Testis (tissue), 3 donors: ENCODE data around the gene KIF6. TPM values are rescaled to one million over a fixed set of nuclear protein-coding genes. Genes with fewer than 3 reads are reported as not detected.

Source experiments
- DNase-seq: peaks from one replicate; pipeline ENCODE4 v3.0.0-alpha.2; 2019
- H3K27ac ChIP-seq, 2 donors: fragments of 200-600 bp; sonication (generic); one replicate each; pipeline ENCODE4 v1.5.1; 2019
- H3K27me3 ChIP-seq: fragments of 200-600 bp; sonication (generic); one replicate; pipeline ENCODE4 v1.5.1; 2019
- H3K36me3 ChIP-seq: fragments of 200-600 bp; sonication (generic); one replicate; pipeline ENCODE4 v1.5.1; 2017; ENCODE audit warnings: low read depth; ENCODE audit errors: missing control alignments
- H3K4me1 ChIP-seq: fragments of 200-600 bp; sonication (generic); one replicate; pipeline ENCODE4 v1.5.1; 2019
- H3K4me3 ChIP-seq, 2 donors: fragments of 200-600 bp; sonication (generic); one replicate each; pipeline ENCODE4 v1.5.1; 2017 to 2019
- H3K9me3 ChIP-seq: fragments of 200-600 bp; sonication (generic); one replicate; pipeline ENCODE4 v1.5.1; 2017
- POLR2A ChIP-seq: fragments of 450-650 bp; IDR thresholded peaks from one replicate; pipeline ENCODE4 v1.6.1; 2017; ENCODE audit warnings: antibody characterized with exemption, mild to moderate bottlenecking, moderate library complexity
- WGBS, 2 donors: methylation state at CpG; one replicate each; pipeline ENCODE4 v1.1.5; 2018; 5-methylcytosine and 5-hydroxymethylcytosine counted together
- intact Hi-C: fragments of 100-400 bp; cut with DNase I; formaldehyde crosslinking; loops from one replicate; pipeline ENCODE4 v1.15.1; 2023; ENCODE audit warnings: low total_unique reads
- polyA plus RNA-seq: library from polyadenylated mRNA; stranded (reverse); fragments of 350-450 nt; fragmentation: Illumina TruSeq; extraction: RNeasy Lipid Tissue Mini Kit (QIAGEN cat#74804); gene quantifications from one replicate; pipeline ENCODE4 v1.2.3, GENCODE V29; 2014; ENCODE audit warnings: low read depth, low replicate concordance; ENCODE audit not compliant: insufficient read depth
- total RNA-seq, 2 donors: library from RNA; depleted of rRNA; stranded (reverse); fragments of >200 nt; gene quantifications; one replicate each; pipeline ENCODE4 v1.2.3, GENCODE V29; 2016
- TF ChIP-seq, protein P1 (sequence below), 3 experiments: fragments of 450-650 bp in 2 of 3; fragments of 200-600 bp in 1 of 3; sonication (generic) in 1 of 3; IDR thresholded peaks; one replicate each; pipeline ENCODE4 v1.5.1; 2016 to 2019; ENCODE audit warnings: antibody characterized with exemption in 3 of 3, mild to moderate bottlenecking in 2 of 3, moderate library complexity in 1 of 3

Gene KIF6
- total and polyA plus RNA-seq, 3 donors from 2014 or later = 4.2 to 12.0 (median 6.3) TPM

DNA sequence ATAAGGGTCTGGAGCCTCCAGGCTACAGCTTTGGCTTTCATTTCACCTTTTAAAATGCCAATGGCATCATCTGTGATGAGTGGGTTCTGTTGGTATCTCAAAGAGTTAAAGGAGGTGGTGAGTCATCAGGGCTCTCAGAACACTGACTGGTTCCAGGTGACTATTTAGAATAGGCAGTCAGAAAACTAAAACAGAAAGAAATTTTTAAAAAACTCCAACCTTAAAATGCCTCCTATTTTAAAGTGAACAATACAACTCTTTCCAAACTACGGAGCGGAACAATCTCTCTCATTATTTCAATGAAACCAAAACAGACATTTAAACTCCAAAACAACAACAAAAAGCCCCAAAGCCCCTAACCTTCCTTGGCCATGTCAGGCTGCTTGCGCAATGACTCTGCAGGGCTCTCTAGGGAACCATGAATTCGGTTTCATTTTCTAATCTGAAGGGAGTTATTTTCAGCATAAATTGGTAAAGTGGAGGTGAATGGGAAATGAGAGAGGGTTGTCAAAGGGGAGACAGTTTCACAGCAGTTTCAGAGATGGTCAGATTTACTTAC is 194.9 kb downstream of the KIF6 start:
- Histone ChIP-seq H3K27ac (no peak overlapping the region), H3K4me1 (no peaks in the 10 kb centered on the region), H3K4me3 (no peak overlapping the region), H3K9me3 (no peaks in the 10 kb centered on the region), H3K36me3 (no peaks in the 10 kb centered on the region), H3K27me3 (no peaks in the 10 kb centered on the region)
- TF ChIP-seq POLR2A = no peak
- TF ChIP-seq, protein P1, sequence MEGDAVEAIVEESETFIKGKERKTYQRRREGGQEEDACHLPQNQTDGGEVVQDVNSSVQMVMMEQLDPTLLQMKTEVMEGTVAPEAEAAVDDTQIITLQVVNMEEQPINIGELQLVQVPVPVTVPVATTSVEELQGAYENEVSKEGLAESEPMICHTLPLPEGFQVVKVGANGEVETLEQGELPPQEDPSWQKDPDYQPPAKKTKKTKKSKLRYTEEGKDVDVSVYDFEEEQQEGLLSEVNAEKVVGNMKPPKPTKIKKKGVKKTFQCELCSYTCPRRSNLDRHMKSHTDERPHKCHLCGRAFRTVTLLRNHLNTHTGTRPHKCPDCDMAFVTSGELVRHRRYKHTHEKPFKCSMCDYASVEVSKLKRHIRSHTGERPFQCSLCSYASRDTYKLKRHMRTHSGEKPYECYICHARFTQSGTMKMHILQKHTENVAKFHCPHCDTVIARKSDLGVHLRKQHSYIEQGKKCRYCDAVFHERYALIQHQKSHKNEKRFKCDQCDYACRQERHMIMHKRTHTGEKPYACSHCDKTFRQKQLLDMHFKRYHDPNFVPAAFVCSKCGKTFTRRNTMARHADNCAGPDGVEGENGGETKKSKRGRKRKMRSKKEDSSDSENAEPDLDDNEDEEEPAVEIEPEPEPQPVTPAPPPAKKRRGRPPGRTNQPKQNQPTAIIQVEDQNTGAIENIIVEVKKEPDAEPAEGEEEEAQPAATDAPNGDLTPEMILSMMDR (IDR thresholded peaks at IDR 0.05) = no peak
- no peak for DNase-seq
- WGBS, 2 donors = 38 to 72% methylated on average over 4 of the region's 4 CpGs
- intact Hi-C loops = no loop called here

DNA sequence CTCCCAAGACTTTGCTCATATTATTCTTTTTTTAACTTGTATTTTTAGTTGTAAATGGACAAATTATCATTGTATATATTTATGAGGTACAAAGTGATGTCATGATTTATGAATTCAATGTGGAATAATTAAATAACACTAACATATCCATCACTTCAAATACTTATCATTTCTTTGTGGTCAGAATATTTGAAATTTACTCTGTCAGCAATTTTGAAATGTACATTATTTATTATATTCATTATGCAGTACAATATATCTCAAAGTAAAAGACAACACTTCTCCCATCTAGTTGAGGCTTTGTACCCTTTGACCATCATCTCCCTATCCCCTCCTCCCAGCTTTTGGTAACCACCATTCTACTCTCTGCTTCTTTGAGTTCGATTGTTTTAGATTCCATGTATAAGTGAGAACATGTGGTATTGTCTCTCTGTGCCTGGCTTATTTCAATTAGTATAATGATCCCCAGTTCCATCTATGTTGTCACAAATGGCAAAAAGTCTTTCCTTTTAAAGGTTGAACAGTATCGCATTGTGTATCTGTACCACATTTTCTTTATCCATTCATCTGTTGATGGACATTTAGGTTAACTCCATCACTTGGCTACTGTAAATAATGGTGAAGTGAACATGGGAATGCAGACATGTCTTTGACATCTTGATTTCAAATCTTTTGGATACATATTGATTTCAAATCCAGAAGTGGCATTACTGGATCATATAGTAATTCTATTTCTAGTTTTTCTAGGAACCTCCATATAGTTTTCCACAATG is 197.2 kb downstream of the KIF6 start:
- H3K9me3 ChIP-seq = no peaks in the 10 kb centered on the region
- H3K4me1 ChIP-seq = no peaks in the 10 kb centered on the region
- DNase-seq = no peak
- TF ChIP-seq POLR2A = no peak
- TF ChIP-seq, protein P1 (IDR thresholded peaks at IDR 0.05) = no peak
- intact Hi-C loops = no loop called here
- WGBS, 2 donors = 89 to 91% methylated on average over 2 of the region's 2 CpGs
- H3K4me3 ChIP-seq = no peak overlapping the region
- H3K27ac ChIP-seq = no peak overlapping the region
- H3K27me3 ChIP-seq = no peaks in the 10 kb centered on the region
- no peaks in the 10 kb centered on the region for H3K36me3 ChIP-seq

DNA sequence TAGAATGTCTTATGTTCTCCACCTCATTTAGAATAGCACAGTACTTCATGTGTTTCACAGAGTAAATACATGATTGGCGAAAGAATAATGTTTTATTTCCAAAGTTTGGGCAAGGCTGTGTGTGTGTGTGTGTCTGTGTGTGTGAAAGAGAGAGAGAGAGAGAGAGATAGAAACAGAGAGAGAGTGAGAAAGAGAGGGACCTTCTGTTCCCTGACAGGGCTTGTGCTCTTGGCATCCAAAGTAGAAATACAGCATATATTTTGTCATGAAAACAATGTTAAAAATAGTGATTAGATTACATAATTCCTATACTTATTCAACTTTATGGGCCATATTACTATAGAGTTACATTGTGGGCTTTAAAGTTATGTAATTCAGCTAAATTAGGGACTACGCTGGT is 201.2 kb downstream of the KIF6 start:
- no peaks in the 10 kb centered on the region for H3K9me3 ChIP-seq
- no peak overlapping the region for H3K27ac ChIP-seq
- no peaks in the 10 kb centered on the region for H3K4me1 ChIP-seq
- TF ChIP-seq, protein P1 (IDR thresholded peaks at IDR 0.05) = no peak
- TF ChIP-seq POLR2A = no peak
- WGBS, 2 donors = 67% methylated on average over 2 of the region's 2 CpGs
- DNase-seq = no peak
- intact Hi-C loops = no loop called here
- H3K36me3 ChIP-seq = no peaks in the 10 kb centered on the region
- H3K4me3 ChIP-seq = no peak overlapping the region
- no peaks in the 10 kb centered on the region for H3K27me3 ChIP-seq

DNA sequence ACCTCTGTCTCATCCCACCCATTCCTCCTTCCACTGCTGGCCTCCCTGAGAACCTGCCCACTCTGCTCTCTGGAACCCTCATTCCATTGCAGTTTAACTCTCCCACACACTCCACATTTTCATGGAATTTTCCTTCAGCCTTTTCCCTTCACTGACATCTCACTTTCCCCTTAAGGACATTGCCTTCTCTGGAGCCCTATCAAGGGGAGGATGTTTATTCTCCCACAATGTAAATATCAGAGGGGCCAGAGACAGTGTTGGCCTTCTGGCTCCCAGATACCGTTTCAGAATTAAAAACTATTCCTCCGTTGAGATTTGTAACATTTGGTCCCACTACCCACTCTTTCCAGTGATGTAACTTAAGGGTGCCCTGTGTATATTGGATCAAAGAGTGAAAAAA is 203.2 kb downstream of the KIF6 start:
- no peak overlapping the region for H3K27ac ChIP-seq
- DNase-seq = no peak

More for the DNA sequence above, 203.2 kb downstream of the KIF6 start:
- no peaks in the 10 kb centered on the region for H3K4me1 ChIP-seq
- no peaks in the 10 kb centered on the region for H3K27me3 ChIP-seq
- no peaks in the 10 kb centered on the region for H3K9me3 ChIP-seq
- H3K36me3 ChIP-seq = no peaks in the 10 kb centered on the region
- H3K4me3 ChIP-seq = no peak overlapping the region
- intact Hi-C loops = no loop called here
- TF ChIP-seq, protein P1 (IDR thresholded peaks at IDR 0.05) = no peak
- TF ChIP-seq POLR2A = no peak
- WGBS, 2 donors = 30 to 41% methylated on average over 2 of the region's 2 CpGs
